ENCODE results near the gene TMEM229B. TPM values are rescaled to one million over a fixed set of nuclear protein-coding genes. Genes with fewer than 3 reads are reported as not detected.

TMEM229B gene
- total RNA-seq, 1 donor from 2014 or later: 0.26 TPM

- H3K27me3 ChIP-seq (ENCODE audit: control insufficient read depth, insufficient read depth, low read length): no peaks in the 10 kb centered on the region
- DNase-seq (ENCODE audit: low read depth) (no peak), FAIRE-seq (no peak)
- no peaks in the 10 kb centered on the region for H3K36me3 ChIP-seq (ENCODE audit: control insufficient read depth, insufficient read depth, low read length)
- H3K4me3 ChIP-seq (ENCODE audit: low read depth, low read length): no peak overlapping the region
- no peak for TF ChIP-seq CTCF (IDR thresholded peaks at IDR 0.05; ENCODE audit: insufficient read depth, low read length, severe bottlenecking)
Observed at GRCh38 chr14:67497716-67498115, 9.2 kb upstream of the TMEM229B start.

- H3K36me3 ChIP-seq (ENCODE audit: control insufficient read depth, insufficient read depth, low read length): no peaks in the 10 kb centered on the region
- no peaks in the 10 kb centered on the region for H3K27me3 ChIP-seq (ENCODE audit: control insufficient read depth, insufficient read depth, low read length)
- TF ChIP-seq CTCF (IDR thresholded peaks at IDR 0.05; ENCODE audit: insufficient read depth, low read length, severe bottlenecking): no peak
- FAIRE-seq: no peak
- H3K4me3 ChIP-seq (ENCODE audit: low read depth, low read length): no peak overlapping the region
- DNase-seq (ENCODE audit: low read depth): no peak
Observed at GRCh38 chr14:67497216-67497615, 8.7 kb upstream of the TMEM229B start.

GRCh38 chr14:67495827-67496226 lies 7.3 kb upstream of the TMEM229B start:
- DNase-seq (ENCODE audit: low read depth): no peak
- FAIRE-seq: no peak
- no peaks in the 10 kb centered on the region for H3K27me3 ChIP-seq (ENCODE audit: control insufficient read depth, insufficient read depth, low read length)
- H3K36me3 ChIP-seq (ENCODE audit: control insufficient read depth, insufficient read depth, low read length): no peaks in the 10 kb centered on the region
- TF ChIP-seq CTCF (IDR thresholded peaks at IDR 0.05; ENCODE audit: insufficient read depth, low read length, severe bottlenecking): no peak
- no peak overlapping the region for H3K4me3 ChIP-seq (ENCODE audit: low read depth, low read length)

GRCh38 chr14:67493092-67493717 lies 4.7 kb upstream of the TMEM229B start:
- Histone ChIP-seq H3K27me3 (ENCODE audit: control insufficient read depth, insufficient read depth, low read length) (no peaks in the 10 kb centered on the region), H3K36me3 (ENCODE audit: control insufficient read depth, insufficient read depth, low read length) (no peaks in the 10 kb centered on the region), H3K4me3 (ENCODE audit: low read depth, low read length) (no peak overlapping the region)
- TF ChIP-seq CTCF (IDR thresholded peaks at IDR 0.05; ENCODE audit: insufficient read depth, low read length, severe bottlenecking): no peak
- no peak for FAIRE-seq
- no peak for DNase-seq (ENCODE audit: low read depth)

- Histone ChIP-seq H3K4me3 (ENCODE audit: low read depth, low read length) (no peak overlapping the region), H3K36me3 (ENCODE audit: control insufficient read depth, insufficient read depth, low read length) (no peaks in the 10 kb centered on the region), H3K27me3 (ENCODE audit: control insufficient read depth, insufficient read depth, low read length) (no peaks in the 10 kb centered on the region)
- no peak for FAIRE-seq
- no peak for TF ChIP-seq CTCF (IDR thresholded peaks at IDR 0.05; ENCODE audit: insufficient read depth, low read length, severe bottlenecking)
- DNase-seq (ENCODE audit: low read depth): no peak
Observed at GRCh38 chr14:67492538-67492937, 4.0 kb upstream of the TMEM229B start.
